Stimulated activated CD8-positive, alpha-beta memory T cell treated with anti-CD3 and anti-CD28 coated beads, Interleukin-12 subunit alpha, Interleukin-12 subunit beta, amount 100 ng/mL, for 1 hour (primary cell): Measurements from ENCODE around the gene UBE2J2.
"Not testable (repeated sequence)": the region's sequence is repeated elsewhere in the genome, so short reads cannot be mapped to it uniquely, and the experiment has no call there.

ENCODE experiments used
- DNase-seq: peaks from one replicate; pipeline ENCODE4 v3.0.0-alpha.2; 2020; ENCODE audit warnings: low read depth

The UBE2J2 gene

DNA sequence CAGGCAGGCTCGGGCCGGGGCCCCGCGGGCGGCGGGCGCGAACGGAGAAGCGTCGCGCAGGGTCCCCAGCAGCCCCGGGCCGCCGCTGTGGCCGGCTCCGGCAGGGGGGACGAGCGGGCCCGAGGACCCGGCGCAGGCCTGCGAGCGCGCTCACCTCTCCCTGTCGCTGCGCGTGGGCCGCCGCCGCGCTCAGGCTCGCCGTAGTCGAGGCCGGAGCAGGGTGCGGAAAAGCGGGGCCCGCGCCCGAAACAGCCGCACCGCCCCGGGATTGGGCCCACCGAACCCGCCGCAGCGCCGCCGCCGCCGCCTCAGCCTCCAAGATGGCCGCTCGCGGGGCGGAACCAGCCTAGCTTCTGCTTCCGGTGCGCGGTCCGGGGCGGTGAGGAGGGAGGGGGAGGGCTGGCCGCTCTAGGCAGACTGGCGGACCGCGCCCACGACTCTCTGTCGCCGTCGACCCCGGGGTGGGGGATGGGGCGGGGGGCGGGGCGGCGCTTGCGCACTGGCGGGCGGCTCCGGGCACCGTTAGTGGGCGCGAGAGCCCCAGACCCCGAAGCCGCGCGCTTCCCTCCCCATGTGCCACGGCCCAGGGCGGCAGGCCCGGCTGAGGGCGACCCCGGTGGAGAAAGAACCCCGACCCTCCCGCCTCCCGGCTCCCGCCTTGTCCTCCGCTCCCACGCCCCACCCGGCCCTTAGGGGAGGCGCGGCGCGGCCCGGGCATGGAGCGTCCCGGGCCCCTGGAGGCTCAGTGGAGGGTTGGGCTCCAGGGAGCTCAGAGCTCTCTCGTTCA, at the start of gene UBE2J2:
Gene UBE2J2 (minus strand): TSS at position 343 of the 787 bp plus-strand sequence. CDS start 5,862 bp downstream, outside the sequence.
- DNase-seq = peak; percentile 89

GRCh38 chr1:1322952-1323351, 49.3 kb upstream of the UBE2J2 start:
- DNase-seq = no peak

DNA sequence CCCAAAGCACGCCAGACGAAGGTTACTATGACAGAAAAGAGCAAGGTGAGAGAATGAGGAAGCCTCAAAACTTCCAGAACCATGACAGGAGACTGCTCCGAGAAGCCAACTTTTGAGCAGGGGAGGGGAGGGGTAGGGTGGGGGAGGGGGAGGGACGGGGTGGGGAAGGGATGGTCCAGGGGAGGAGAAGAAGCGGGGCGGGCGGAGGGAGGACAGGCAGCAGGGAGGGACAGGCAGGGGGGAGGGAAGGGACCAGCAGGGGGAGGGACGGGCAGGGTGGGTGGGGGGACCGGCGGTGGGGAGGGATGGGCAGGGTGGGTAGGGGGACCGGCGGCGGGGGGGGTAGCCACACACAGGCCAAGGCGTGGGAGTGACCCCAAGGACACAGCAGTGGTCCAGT, 48.8 kb upstream of the UBE2J2 start:
- DNase-seq = no peak

DNA sequence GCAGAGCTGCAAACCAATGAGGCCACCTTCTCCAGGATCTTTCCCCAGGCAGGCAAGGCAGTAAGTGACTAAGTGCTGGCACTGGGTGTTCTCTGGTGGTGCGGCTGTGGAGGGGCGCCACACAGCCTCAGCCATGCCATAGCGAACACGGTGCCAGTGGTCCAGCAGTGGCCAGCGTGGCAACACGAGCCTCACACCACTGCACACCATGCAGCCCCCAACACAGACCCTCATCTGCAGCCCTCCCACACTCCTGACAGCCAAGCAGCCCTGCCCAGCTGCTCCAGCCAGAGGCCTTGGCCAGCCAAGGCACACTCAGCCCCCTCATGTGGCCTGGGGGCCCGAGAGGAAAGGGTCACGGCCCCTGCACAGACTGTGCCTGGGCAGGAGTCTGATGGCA, 47.8 kb upstream of the UBE2J2 start:
- no peak for DNase-seq

GRCh38 chr1:1320666-1321448, 47.2 kb upstream of the UBE2J2 start:
- DNase-seq = no peak

DNA sequence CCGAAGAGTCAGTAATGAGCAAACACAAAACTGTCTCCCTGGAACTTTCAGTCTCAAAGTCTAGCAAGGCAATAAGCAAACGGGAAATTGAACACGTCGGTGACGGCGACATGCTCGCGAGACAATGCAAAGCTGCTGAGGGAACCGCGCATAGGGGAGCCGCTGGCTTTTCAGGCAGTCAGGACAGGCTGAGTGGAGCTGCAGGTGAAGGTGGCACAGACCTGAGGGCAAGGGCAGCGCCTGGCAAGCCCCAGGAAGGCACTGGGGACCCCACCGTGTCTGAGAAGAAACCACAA, 45.9 kb upstream of the UBE2J2 start:
- no peak for DNase-seq

DNA sequence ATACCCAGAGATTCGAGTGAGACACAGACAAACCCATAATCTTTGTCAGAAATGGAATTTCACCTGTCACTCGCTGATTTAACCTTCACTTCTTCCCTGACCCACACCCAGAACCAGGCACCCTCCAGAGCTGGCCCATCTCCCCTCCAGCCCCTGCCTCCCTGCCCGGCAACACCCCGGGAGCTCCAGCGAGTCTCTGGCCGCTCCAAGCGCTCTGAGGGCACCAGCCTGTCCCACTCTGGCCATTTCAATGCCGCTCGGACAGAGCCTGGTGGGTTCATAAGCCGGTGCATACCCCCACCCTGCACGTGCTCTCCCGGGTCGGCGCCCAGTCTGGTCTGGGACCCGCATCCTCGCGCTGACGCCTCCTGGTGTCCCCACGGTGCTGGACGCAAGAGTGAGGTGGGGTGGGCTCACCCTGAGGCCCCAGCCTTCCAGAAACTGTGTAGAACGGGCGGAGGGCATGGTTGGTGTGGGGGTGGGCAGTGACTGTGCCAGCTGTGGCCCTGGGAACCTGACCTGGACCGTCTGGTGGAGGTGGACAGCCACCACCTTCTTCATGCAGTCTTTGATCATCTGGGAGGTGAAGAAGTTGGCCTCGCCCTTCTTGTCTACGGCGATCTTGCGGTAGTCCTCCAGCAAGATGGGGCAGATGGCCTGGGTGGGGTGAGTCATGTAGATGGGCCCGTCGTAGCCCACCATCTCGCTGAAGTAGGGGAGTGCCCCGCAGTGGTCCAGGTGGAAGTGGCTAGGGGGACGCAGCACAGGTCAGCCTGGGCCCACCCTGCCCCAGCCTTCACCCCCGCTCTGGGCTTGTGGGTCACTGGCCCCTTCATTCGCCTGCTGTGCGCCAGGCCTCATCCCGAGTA, 45.4 kb upstream of the UBE2J2 start:
- no peak for DNase-seq

DNA sequence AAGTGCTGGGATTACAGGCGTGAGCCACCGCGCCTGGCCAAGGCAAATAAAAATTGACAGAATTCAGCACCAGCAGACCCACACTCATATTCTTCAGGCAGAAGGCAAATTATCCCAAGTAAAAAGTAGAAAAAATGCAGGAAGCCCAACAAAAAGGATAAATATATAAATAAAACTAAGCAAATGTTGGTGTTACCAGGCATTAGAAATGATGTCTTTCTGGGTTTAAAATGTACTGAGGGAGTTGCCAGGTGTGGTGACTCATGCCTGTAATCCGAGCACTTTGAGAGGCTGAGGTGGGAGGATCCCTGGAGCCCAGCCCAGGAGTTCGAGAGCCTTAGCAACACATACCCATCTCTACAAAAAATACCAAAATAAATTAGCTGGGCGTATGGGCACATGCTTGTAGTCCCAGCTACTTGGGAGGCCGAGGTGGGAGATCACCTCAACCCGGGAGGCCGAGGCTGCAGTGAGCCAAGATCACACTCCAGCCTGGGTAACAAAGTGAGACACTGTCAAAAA, 44.5 kb upstream of the UBE2J2 start:
- no peak for DNase-seq

- DNase-seq = no peak
These were observed 43.8 kb upstream of the UBE2J2 start for GRCh38 chr1:1317420-1317819.

DNA sequence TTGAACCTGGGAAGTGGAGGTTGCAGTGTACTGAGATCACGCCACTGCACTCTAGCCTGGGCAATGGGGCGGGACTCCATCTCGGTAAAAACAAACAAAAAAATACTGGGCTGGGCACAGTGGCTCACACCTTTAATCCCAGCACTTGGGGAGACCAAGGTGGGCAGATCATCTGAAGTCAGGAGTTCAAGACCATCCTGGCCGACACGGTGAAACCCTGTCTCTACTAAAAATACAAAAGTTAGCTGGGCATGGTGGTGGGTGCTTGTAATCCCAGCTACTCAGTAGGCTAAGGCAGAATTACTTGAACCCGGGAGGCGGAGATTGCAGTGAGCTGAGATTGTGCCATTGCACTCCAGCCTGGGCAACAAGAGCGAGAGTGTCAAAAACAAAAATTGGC, 42.5 kb upstream of the UBE2J2 start:
- not testable (repeated sequence) for DNase-seq

GRCh38 chr1:1315435-1315954, 41.8 kb upstream of the UBE2J2 start:
- DNase-seq = no peak

DNA sequence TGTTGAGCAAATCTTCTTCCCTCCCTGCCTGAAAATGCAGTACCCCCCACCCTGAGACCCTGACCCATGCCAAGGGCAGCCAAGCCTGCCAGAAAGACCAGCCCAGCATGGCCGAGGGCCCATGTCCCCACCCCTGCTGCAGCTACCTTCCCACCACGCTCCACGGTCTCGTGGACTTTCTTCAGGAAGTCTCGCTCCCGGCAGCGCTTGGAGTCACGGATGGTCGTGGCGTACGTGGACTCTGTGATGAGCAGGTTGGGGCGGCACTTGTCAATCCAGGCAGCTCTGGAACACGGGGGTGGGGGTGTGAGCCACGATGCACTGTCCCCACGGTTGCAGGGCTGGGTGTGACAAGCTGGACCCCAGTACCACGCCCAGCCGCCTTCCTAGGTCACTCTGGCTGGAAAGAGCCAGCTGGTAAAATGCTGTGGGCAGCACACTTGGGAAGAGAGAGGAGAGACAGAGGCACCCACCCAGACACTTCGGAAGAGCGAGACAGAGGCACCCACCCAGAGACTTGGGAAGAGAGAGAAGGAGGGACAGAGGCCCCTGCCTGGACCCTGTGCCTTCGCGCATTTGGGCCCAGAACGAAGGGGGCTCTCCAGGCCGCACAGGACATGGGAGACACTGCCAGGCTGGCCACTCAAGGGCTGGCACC, 41.2 kb upstream of the UBE2J2 start:
- no peak for DNase-seq

DNA sequence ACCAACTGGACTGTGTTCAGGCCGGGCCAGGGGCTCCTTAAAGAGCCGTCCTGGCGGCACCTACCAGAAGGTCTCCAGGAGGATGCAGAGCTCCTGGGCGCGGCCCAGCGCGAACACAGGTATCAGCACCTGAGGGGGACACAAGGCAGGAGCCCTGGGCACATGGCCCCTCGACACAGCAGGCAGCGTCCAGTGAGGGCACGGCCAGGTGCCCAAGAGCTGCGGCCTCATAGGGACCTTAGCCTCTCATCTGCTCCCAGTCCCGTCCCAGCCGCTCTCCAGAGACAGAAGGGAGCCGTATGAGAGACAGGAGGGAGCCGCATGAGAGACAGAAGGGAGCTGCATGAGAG, 40.6 kb upstream of the UBE2J2 start:
- no peak for DNase-seq

DNA sequence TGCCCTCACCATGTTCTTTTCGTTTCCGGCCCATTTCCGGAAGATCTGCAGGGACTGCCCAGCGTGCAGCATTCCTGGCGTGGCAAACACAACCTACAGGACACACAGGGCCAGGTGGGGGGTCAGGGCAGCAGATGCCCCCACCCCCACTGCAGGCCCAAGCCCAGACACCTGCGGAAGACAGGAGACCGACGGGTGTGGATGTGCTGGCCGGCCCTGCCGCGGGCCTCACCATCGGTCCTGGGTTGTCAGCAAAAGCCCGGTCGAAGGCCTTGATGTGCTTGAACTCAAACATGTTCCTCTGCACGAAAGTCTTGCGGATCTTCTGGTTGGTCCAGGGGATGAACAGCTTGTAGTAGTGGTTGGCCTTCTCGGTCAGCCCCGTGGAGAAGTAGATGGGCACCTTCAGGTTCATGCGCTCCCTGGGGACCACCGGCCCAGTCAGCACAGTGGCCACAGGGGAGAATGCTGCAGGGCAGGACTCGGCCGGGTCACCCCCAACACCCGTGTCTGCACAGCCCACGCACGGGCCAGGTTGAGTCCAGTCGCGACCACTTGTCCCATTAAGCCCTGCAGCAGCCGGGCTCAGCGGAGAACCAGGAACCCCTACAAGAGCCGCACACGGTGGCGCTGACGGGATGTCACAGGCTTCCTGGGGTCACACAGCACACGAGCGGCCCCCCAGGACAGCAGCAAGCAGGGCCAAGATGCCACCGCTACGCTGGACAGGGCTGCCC, 40.0 kb upstream of the UBE2J2 start:
- no peak for DNase-seq

DNA sequence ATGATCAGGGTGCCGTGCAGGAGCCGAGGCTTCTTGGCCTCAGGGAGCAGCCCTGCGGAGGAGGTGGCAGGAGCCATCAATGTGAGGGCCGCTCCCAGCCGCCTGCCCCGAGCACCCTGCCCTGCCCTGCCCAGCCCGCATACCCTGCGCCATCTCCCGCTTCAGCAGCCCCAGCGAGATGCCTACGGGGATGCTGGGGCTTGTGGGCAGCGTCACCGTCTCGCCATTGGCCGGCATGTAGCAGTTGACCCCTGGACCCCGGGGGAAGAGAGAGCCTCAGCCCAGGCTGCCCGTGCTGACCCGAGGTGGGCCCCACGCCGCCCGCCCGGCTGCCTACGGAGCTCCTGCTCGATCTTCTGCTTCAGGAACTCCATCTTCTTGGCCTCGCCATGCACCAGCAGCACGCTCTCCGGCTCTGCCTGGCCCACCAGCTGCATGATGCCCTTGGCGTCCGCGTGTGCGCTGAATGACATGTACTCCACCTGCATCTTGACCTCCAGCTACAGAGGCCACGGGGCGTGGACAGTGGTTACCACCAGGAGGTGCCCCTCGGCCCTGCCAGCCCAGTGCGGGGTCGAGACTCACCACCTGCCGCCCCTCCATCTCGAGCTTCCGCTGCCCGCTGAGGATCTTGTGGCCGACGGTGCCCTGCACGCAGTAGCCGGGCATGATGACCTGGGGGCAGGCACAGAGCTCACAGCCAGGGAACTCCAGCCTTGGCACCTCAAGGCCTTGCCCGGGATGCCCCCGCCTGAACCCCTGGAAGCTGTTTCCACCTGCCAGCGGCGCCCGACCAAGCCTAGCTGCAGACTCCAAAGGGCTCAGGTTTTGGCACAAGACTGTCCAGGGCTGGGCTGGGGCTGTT, 39.0 kb upstream of the UBE2J2 start:
- no peak for DNase-seq

GRCh38 chr1:1311107-1312104, 37.8 kb upstream of the UBE2J2 start:
- no peak for DNase-seq

- DNase-seq = no peak
These were observed 36.9 kb upstream of the UBE2J2 start for GRCh38 chr1:1310476-1311053.

DNA sequence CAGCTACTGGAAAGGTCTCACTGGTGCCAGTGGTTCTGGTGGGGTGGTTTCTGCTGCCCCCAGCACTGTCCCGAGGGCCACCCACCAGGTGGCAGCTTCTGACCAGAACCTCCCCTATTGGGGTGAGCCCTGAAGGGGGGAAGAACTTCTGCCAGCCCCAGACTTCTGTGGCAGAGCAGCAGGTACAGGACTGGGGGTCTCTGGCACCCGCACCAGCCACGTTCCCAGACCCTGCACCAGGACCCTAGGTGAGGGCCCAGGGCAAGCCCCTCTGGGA, 36.4 kb upstream of the UBE2J2 start:
- no peak for DNase-seq
